CD4-positive, alpha-beta memory T cell (primary cell): Measurements from ENCODE around the gene RBP7. TPM values are rescaled to one million over a fixed set of nuclear protein-coding genes. Genes with fewer than 3 reads are reported as not detected.

Experiments used
- CTCF ChIA-PET: fragments of 350-600 bp; sonication (Branson Sonifier 250); formaldehyde crosslinking; loops from one replicate; lab custom pipeline; 2021; ENCODE audit warnings: inconsistent platforms; ENCODE audit not compliant: partially characterized antibody; lab: Charles Lee
- POLR2A ChIA-PET: fragments of 350-600 bp; sonication (Branson Sonifier 250); formaldehyde crosslinking; loops from one replicate; lab custom pipeline; 2021; ENCODE audit not compliant: partially characterized antibody; lab: Charles Lee
- DNase-seq, 5 donors: peaks; one replicate each; pipeline versions ENCODE4 v3.0.0 to v3.0.0-alpha.2; 2020 to 2022; ENCODE audit warnings: mixed read lengths in 1 of 5
- H3K27ac ChIP-seq: one replicate; pipeline ENCODE4 v1.7.0; 2013; ENCODE audit warnings: low read depth, low read length
- H3K27me3 ChIP-seq: 2 replicates; pipeline ENCODE4 v1.7.0; 2013; ENCODE audit warnings: mild to moderate bottlenecking, low read length, moderate library complexity; ENCODE audit not compliant: insufficient read depth
- H3K36me3 ChIP-seq: 2 replicates; pipeline ENCODE4 v1.7.0; 2013; ENCODE audit warnings: mild to moderate bottlenecking, low read length, moderate library complexity; ENCODE audit not compliant: insufficient read depth
- H3K4me1 ChIP-seq: 2 replicates; pipeline ENCODE4 v1.7.0; 2013; ENCODE audit warnings: mild to moderate bottlenecking, low read length, moderate library complexity; ENCODE audit not compliant: insufficient read depth
- H3K4me3 ChIP-seq, 2 donors: one replicate each; pipeline ENCODE4 v1.7.0; 2013; ENCODE audit warnings: low read length in 2 of 2, mild to moderate bottlenecking in 1 of 2
- H3K9me3 ChIP-seq, 2 donors: one replicate each; pipeline ENCODE4 v1.7.0; 2013; ENCODE audit warnings: low read length in 2 of 2, control low read depth in 1 of 2; ENCODE audit not compliant: control insufficient read depth in 1 of 2
- H3K27ac Mint-ChIP-seq, 7 donors: one replicate each; pipeline ENCODE4 v1.8.0; 2020 to 2021; ENCODE audit warnings: mixed read lengths in 7 of 7, mild to moderate bottlenecking in 6 of 7, inconsistent platforms in 3 of 7, moderate library complexity in 3 of 7
- H3K27me3 Mint-ChIP-seq, 2 donors: one replicate each; pipeline ENCODE4 v1.8.0; 2020 to 2021; ENCODE audit warnings: mixed read lengths in 2 of 2
- H3K36me3 Mint-ChIP-seq, 2 donors: one replicate each; pipeline ENCODE4 v1.8.0; 2020 to 2021; ENCODE audit warnings: mixed read lengths in 2 of 2, inconsistent platforms in 1 of 2, mild to moderate bottlenecking in 1 of 2
- H3K4me1 Mint-ChIP-seq, 4 donors: one replicate each; pipeline ENCODE4 v1.8.0; 2020 to 2021; ENCODE audit warnings: mixed read lengths in 4 of 4, mild to moderate bottlenecking in 1 of 4
- H3K4me3 Mint-ChIP-seq, 8 donors: one replicate each; pipeline ENCODE4 v1.8.0; 2020 to 2021; ENCODE audit warnings: mixed read lengths in 8 of 8, mild to moderate bottlenecking in 7 of 8, moderate library complexity in 6 of 8, inconsistent platforms in 3 of 8
- H3K9me3 Mint-ChIP-seq, 8 donors: one replicate each; pipeline ENCODE4 v1.8.0; 2020 to 2021; ENCODE audit warnings: mixed read lengths in 8 of 8, mild to moderate bottlenecking in 5 of 8, inconsistent platforms in 3 of 8, moderate library complexity in 1 of 8
- intact Hi-C: fragments of 100-400 bp; cut with micrococcal nuclease; formaldehyde crosslinking; loops from one replicate; pipeline ENCODE4 v1.15.1; 2023
- polyA plus RNA-seq, 2 donors: library from polyadenylated mRNA; unstranded; fragments of 300-500 nt; fragmentation: Illumina TruSeq; gene quantifications; one replicate each; pipeline ENCODE4 v1.2.3, GENCODE V29; 2021
- total RNA-seq, 2 experiments: library from RNA; stranded (reverse); gene quantifications; one replicate each; pipeline ENCODE4 v1.2.3, GENCODE V29; 2021

Gene RBP7
- total and polyA plus RNA-seq, 4 experiments from 2014 or later = not detected

DNA sequence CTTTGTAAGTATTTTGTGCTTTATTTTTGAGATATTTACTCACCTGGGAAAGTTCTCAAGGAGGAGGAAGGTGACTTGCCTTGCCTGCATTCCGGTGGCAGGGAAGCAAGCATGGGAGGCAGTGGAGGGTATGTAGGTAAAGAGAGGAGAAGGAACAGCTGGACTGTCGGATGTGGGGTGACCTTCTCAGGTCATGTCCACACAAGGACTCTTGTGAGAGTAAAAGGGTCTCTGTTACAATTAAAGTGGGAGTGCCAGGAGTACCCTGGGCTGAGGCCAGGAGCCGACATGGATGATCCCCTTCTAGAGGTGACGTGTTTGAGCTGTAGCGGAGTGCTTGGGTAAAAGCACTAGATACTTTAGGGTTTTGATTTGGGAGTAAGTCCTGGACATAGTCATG lies 60.8 kb downstream of the RBP7 start:
- intact Hi-C loops = no loop called here
- H3K4me3 ChIP-seq = no peak overlapping the region
- no peak for DNase-seq
- no peaks in the 10 kb centered on the region for H3K9me3 ChIP-seq
- H3K27me3 Mint-ChIP-seq = no peaks in the 10 kb centered on the region
- CTCF ChIA-PET = no interaction called here
- H3K4me3 Mint-ChIP-seq = no peak overlapping the region
- H3K9me3 Mint-ChIP-seq = peaks cover 0 to 2% (median 0%) of the 10 kb centered on the region in 8 donors
- no peaks in the 10 kb centered on the region for H3K27me3 ChIP-seq
- H3K36me3 Mint-ChIP-seq = peaks cover 8 to 28% of the 10 kb centered on the region in 2 donors
- POLR2A ChIA-PET = no interaction called here
- peaks cover 6 to 16% (median 9%) of the 10 kb centered on the region in 4 donors for H3K4me1 Mint-ChIP-seq
- H3K27ac ChIP-seq = no peak overlapping the region
- H3K27ac Mint-ChIP-seq = peak overlapping the region in 1 of 7 donors; percentile 92
- peaks cover 8% of the 10 kb centered on the region for H3K36me3 ChIP-seq
- no peaks in the 10 kb centered on the region for H3K4me1 ChIP-seq

GRCh38 chr1:10059342-10059718 lies 62.3 kb downstream of the RBP7 start:
- peaks cover 0 to 2% (median 0%) of the 10 kb centered on the region in 8 donors for H3K9me3 Mint-ChIP-seq
- Histone ChIP-seq H3K9me3 (no peaks in the 10 kb centered on the region), H3K27ac (no peak overlapping the region), H3K4me1 (peaks cover 6% of the 10 kb centered on the region), H3K4me3 (no peak overlapping the region), H3K36me3 (peaks cover 7% of the 10 kb centered on the region), H3K27me3 (no peaks in the 10 kb centered on the region)
- peaks cover 14 to 22% (median 19%) of the 10 kb centered on the region in 4 donors for H3K4me1 Mint-ChIP-seq
- H3K36me3 Mint-ChIP-seq = peaks cover 12 to 26% of the 10 kb centered on the region in 2 donors
- CTCF ChIA-PET = no interaction called here
- no peak for DNase-seq
- POLR2A ChIA-PET = no interaction called here
- no peak overlapping the region for H3K4me3 Mint-ChIP-seq
- no peaks in the 10 kb centered on the region for H3K27me3 Mint-ChIP-seq
- H3K27ac Mint-ChIP-seq = no peak overlapping the region
- intact Hi-C loops = no loop called here

- H3K36me3 ChIP-seq = peaks cover 7% of the 10 kb centered on the region
- Mint-ChIP-seq H3K4me1 (peaks cover 16 to 26% (median 21%) of the 10 kb centered on the region in 4 donors), H3K27me3 (no peaks in the 10 kb centered on the region), H3K36me3 (peaks cover 15 to 22% of the 10 kb centered on the region in 2 donors), H3K9me3 (no peaks in the 10 kb centered on the region), H3K4me3 (no peak overlapping the region), H3K27ac (no peak overlapping the region)
- intact Hi-C loops = no loop called here
- H3K4me3 ChIP-seq = no peak overlapping the region
- ChIA-PET CTCF (interaction anchor here (0.7 kb wide), 1 partner anchor 191 kb away, joined by 3 read pairs; no protein-coding TSS in a partner anchor), POLR2A (interaction anchor here (0.5 kb wide), 1 partner anchor 394 kb away, joined by 3 read pairs; no protein-coding TSS in a partner anchor)
- DNase-seq = no peak
- H3K4me1 ChIP-seq = peaks cover 6% of the 10 kb centered on the region
- H3K27ac ChIP-seq = no peak overlapping the region
- no peaks in the 10 kb centered on the region for H3K27me3 ChIP-seq
- H3K9me3 ChIP-seq = no peaks in the 10 kb centered on the region
Measured at GRCh38 chr1:10060311-10061100, 63.5 kb downstream of the RBP7 start.

DNA sequence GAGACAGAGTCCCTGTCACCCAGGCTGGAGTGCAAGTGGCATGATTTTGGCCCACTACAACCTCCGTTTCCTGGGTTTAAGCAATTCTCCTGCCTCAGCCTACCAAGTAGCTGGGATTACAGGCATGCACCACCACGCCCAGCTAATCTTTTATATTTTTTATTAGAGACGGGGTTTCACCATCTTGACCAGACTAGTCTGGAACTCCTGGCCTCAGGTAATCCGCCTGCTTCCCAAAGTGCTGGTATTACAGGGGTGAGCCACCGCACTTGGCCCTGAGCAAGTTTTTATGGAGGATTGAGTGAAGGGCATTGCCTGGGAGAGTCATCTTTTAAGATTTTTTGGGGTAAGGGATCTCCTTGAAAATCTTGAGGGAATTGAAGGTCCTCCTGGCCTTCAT lies 64.2 kb downstream of the RBP7 start:
- intact Hi-C loops = no loop called here

GRCh38 chr1:10063878-10064277 lies 66.8 kb downstream of the RBP7 start:
- peak overlapping the region in 2 of 7 donors; percentile 11 to 19 for H3K27ac Mint-ChIP-seq
- peaks cover 14 to 24% (median 17%) of the 10 kb centered on the region in 4 donors for H3K4me1 Mint-ChIP-seq
- Histone ChIP-seq H3K4me3 (no peak overlapping the region), H3K4me1 (peaks cover 11% of the 10 kb centered on the region), H3K27ac (no peak overlapping the region), H3K27me3 (no peaks in the 10 kb centered on the region), H3K9me3 (no peaks in the 10 kb centered on the region), H3K36me3 (peaks cover 7% of the 10 kb centered on the region)
- H3K4me3 Mint-ChIP-seq = no peak overlapping the region
- H3K27me3 Mint-ChIP-seq = no peaks in the 10 kb centered on the region
- DNase-seq = no peak
- H3K36me3 Mint-ChIP-seq = peaks cover 7 to 8% of the 10 kb centered on the region in 2 donors
- CTCF ChIA-PET = no interaction called here
- H3K9me3 Mint-ChIP-seq = no peaks in the 10 kb centered on the region
- intact Hi-C loops = no loop called here
- POLR2A ChIA-PET = no interaction called here

More for the DNA sequence above, 64.2 kb downstream of the RBP7 start:
- peaks cover 15 to 19% of the 10 kb centered on the region in 2 donors for H3K36me3 Mint-ChIP-seq
- Histone ChIP-seq H3K4me3 (no peak overlapping the region), H3K36me3 (peaks cover 7% of the 10 kb centered on the region), H3K27ac (no peak overlapping the region), H3K27me3 (no peaks in the 10 kb centered on the region), H3K4me1 (peaks cover 8% of the 10 kb centered on the region), H3K9me3 (no peaks in the 10 kb centered on the region)
- H3K9me3 Mint-ChIP-seq = no peaks in the 10 kb centered on the region
- no peak overlapping the region for H3K27ac Mint-ChIP-seq
- no peak for DNase-seq
- ChIA-PET POLR2A (interaction anchor here (0.5 kb wide), 1 partner anchor 393 kb away, joined by 3 read pairs; no protein-coding TSS in a partner anchor), CTCF (no interaction called here)
- peaks cover 15 to 26% (median 18%) of the 10 kb centered on the region in 4 donors for H3K4me1 Mint-ChIP-seq
- no peak overlapping the region for H3K4me3 Mint-ChIP-seq
- H3K27me3 Mint-ChIP-seq = no peaks in the 10 kb centered on the region

DNA sequence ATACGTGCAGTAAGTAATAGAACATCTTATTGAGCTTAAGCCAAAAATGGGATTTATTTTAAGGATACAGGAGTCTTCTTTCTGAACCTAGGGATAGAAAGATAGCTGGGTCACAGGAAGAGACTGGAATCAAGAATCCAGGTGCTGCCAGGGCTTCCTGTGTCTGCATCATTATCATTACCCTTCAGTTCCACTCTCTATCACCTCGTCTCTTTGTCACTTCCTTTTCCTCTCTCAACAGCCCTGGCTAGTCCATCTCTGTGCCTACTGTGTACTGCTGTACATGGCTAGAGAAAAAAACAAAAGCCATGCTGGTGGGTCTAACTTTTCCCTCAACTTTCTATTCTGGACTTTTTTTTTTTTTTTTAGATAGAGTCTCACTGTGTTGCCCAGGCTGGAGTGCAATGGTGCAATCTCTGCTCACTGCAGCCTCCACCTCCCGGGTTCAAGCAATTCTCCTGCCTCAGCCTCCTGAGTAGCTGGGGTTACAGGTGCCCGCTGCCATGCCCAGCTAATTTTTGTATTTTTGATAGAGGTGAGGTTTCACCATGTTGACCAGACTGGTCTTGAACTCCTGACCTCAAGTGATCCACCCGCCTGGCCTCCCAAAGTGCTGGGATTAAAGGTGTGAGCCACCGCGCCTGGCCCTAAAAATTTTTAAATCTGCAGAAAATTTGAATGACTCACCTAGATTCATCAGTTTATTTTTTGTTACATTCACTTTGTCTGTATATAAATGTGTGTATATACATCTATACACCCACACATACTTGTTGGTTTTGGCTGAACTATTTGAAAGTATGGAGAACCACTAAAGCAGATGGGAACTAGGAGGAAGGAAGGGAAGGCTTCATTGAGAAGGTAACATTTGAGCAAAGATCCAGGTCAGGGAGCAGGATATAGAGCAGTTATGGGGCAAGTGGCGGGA lies 67.7 kb downstream of the RBP7 start:
- Histone ChIP-seq H3K4me3 (no peak overlapping the region), H3K27me3 (no peaks in the 10 kb centered on the region), H3K36me3 (peaks cover under 1% of the 10 kb centered on the region), H3K9me3 (no peaks in the 10 kb centered on the region), H3K27ac (no peak overlapping the region), H3K4me1 (peaks cover 11% of the 10 kb centered on the region)
- ChIA-PET CTCF (no interaction called here), POLR2A (no interaction called here)
- no peak for DNase-seq
- H3K4me1 Mint-ChIP-seq = peaks cover 15 to 24% (median 19%) of the 10 kb centered on the region in 4 donors
- no peaks in the 10 kb centered on the region for H3K9me3 Mint-ChIP-seq
- H3K27me3 Mint-ChIP-seq = no peaks in the 10 kb centered on the region
- peak overlapping the region in 4 of 7 donors; percentile 44 to 80 (median 68) for H3K27ac Mint-ChIP-seq
- intact Hi-C loops = no loop called here
- H3K36me3 Mint-ChIP-seq = peaks cover 5 to 7% of the 10 kb centered on the region in 2 donors
- no peak overlapping the region for H3K4me3 Mint-ChIP-seq

DNA sequence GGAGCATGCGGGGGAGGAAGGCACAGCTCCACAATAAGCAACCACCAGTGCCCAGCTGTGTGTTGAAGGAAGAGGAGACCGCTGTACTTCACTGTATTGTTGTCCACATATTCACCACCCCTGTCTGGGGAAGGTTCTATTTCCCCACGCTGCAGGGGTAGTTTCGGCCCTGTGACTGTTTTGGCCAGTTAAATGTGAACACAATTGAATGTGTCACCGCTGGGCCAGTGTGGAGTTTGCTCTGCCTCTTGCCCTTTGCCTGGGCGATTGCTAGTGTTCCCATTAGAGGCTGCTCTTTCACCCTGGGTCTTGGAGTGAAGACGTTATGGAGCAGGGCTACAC lies 68.3 kb downstream of the RBP7 start:
- Histone ChIP-seq H3K27me3 (no peaks in the 10 kb centered on the region), H3K36me3 (no peaks in the 10 kb centered on the region), H3K4me3 (no peak overlapping the region), H3K9me3 (no peaks in the 10 kb centered on the region), H3K4me1 (peaks cover 11% of the 10 kb centered on the region), H3K27ac (no peak overlapping the region)
- Mint-ChIP-seq H3K4me3 (no peak overlapping the region), H3K9me3 (no peaks in the 10 kb centered on the region), H3K27ac (peak overlapping the region in 3 of 7 donors; percentile 44 to 80 (median 59)), H3K36me3 (peaks cover 5 to 7% of the 10 kb centered on the region in 2 donors), H3K4me1 (peaks cover 15 to 21% (median 17%) of the 10 kb centered on the region in 4 donors), H3K27me3 (no peaks in the 10 kb centered on the region)
- POLR2A ChIA-PET = no interaction called here
- CTCF ChIA-PET = no interaction called here
- intact Hi-C loops = no loop called here
- no peak for DNase-seq
